Suprapubic skin (tissue), 4 donors: ENCODE measurements around the gene RFC4. TPM values are rescaled to one million over a fixed set of nuclear protein-coding genes. Genes with fewer than 3 reads are reported as not detected.
"Not testable (repeated sequence)": the region's sequence is repeated elsewhere in the genome, so short reads cannot be mapped to it uniquely, and the experiment has no call there.

ENCODE experiments used
- DNase-seq, 2 donors: peaks; one replicate each; pipeline ENCODE4 v3.0.0-alpha.2; 2019; ENCODE audit warnings: low spot score in 2 of 2
- H3K27ac ChIP-seq: fragments of 200-600 bp; sonication (generic); one replicate; pipeline ENCODE4 v1.5.1; 2019
- H3K27me3 ChIP-seq: fragments of 200-600 bp; sonication (generic); one replicate; pipeline ENCODE4 v1.5.1; 2019
- H3K36me3 ChIP-seq: fragments of 200-600 bp; sonication (generic); one replicate; pipeline ENCODE4 v1.5.1; 2019
- H3K4me1 ChIP-seq: fragments of 200-600 bp; sonication (generic); one replicate; pipeline ENCODE4 v1.5.1; 2019
- H3K4me3 ChIP-seq: fragments of 200-600 bp; sonication (generic); one replicate; pipeline ENCODE4 v1.5.1; 2019; ENCODE audit warnings: mild to moderate bottlenecking
- H3K9me3 ChIP-seq: fragments of 200-600 bp; sonication (generic); one replicate; pipeline ENCODE4 v1.5.1; 2019
- CTCF ChIP-seq, 2 donors: fragments of 200-600 bp in 1 of 2; fragments of 450-650 bp in 1 of 2; sonication (generic) in 1 of 2; IDR thresholded peaks; one replicate each; pipeline ENCODE4 v1.5.1; 2016 to 2019; ENCODE audit warnings: antibody characterized with exemption in 2 of 2, mild to moderate bottlenecking in 1 of 2, moderate library complexity in 1 of 2
- EP300 ChIP-seq: sonication (generic); formaldehyde crosslinking; IDR thresholded peaks from one replicate; pipeline ENCODE4 v1.6.1; 2017; ENCODE audit warnings: antibody characterized with exemption
- POLR2A ChIP-seq, 2 donors: fragments of 450-650 bp; IDR thresholded peaks; one replicate each; pipeline ENCODE4 v1.6.1; 2017; ENCODE audit warnings: antibody characterized with exemption in 2 of 2, mild to moderate bottlenecking in 2 of 2, moderate library complexity in 2 of 2
- POLR2AphosphoS5 ChIP-seq, 3 donors: sonication (generic); formaldehyde crosslinking; IDR thresholded peaks; one replicate each; pipeline ENCODE4 v1.6.1; 2017; ENCODE audit warnings: antibody characterized with exemption in 3 of 3
- WGBS: methylation state at CpG from one replicate; pipeline ENCODE4 v1.1.5; 2018; 5-methylcytosine and 5-hydroxymethylcytosine counted together
- total RNA-seq, 4 donors: library from RNA; depleted of rRNA; stranded (reverse); fragments of >200 nt; gene quantifications; one replicate each; pipeline ENCODE4 v1.1.0, GENCODE V29; 2016

RFC4 gene, protein sequence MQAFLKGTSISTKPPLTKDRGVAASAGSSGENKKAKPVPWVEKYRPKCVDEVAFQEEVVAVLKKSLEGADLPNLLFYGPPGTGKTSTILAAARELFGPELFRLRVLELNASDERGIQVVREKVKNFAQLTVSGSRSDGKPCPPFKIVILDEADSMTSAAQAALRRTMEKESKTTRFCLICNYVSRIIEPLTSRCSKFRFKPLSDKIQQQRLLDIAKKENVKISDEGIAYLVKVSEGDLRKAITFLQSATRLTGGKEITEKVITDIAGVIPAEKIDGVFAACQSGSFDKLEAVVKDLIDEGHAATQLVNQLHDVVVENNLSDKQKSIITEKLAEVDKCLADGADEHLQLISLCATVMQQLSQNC
- 10 to 100 TPM in 3 of 4 donors, 1 to 10 TPM in 1; 9.6 to 22.3 (median 15.8) TPM for total RNA-seq

DNA sequence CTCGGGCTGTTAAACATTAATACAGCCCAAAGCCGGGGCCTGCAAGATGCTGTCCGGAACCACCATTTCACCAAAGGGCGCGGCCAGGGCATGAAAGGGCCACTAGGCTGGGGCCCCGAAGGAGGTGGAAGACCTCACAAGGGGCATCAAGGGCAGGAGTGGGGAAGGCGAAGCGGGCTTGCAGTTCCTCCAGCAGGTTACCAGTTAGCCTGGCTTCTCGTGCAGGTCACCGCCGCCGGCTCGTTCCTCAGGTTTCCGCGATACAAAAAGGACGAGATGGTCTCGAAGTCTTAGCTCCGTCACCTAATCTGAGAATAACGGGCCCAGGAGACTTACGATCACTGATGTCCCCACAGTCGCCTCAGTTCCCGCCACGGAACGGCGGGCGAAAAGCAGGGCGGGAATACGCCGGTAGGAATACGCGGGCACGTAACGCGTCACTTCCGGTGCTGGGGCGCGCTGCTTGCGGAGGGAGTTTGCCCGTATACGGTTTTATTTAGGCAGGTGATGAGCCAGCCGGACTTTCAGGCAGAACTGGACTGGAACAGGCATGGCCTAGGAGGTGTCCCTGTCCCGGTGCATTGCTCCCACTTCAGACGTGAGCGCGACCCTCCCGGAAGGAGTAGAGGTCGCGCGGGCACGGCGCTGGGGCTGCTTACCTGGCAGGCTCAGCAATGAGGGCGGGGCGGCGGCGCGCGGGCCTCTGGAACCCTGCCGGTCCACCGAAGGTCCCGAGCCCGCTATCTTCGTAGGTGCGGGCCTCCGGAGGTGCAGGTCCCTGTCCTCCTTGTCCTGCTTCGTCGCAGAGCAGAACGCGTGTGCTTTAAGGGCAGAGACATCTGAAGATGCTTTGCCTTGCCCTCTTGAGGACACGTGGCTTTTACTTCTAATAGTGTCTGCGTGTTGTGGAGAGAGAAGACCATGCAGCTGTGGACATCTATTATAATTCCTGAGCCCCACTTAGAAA lies at the start of gene RFC4:
RFC4 (minus strand) TSS at position 394 of the 967 bp plus-strand sequence. CDS start 1,769 bp downstream, outside the sequence.
- TF ChIP-seq POLR2A (IDR thresholded peaks at IDR 0.05) (no peak), POLR2AphosphoS5 (IDR thresholded peaks at IDR 0.05) (peak in 1 of 3 donors; percentile 35)
- H3K9me3 ChIP-seq: no peaks in the 10 kb centered on the region
- H3K4me1 ChIP-seq: peaks cover 19% of the 10 kb centered on the region
- 2% methylated on average over 20 of the region's 70 CpGs for WGBS
- peak within 1 kb of the TSS; percentile 75 for H3K27ac ChIP-seq
- peaks cover 13% of the 10 kb centered on the region for H3K36me3 ChIP-seq
- DNase-seq: peak; percentile 92
- H3K27me3 ChIP-seq: no peaks in the 10 kb centered on the region
- peak within 1 kb of the TSS; percentile 71 for H3K4me3 ChIP-seq

- Histone ChIP-seq H3K4me3 (no peak overlapping the region), H3K27me3 (no peaks in the 10 kb centered on the region), H3K4me1 (no peaks in the 10 kb centered on the region), H3K27ac (no peak overlapping the region), H3K36me3 (no peaks in the 10 kb centered on the region), H3K9me3 (no peaks in the 10 kb centered on the region)
- 0% methylated on average over 1 of the region's 1 CpG for WGBS
- TF ChIP-seq POLR2A (IDR thresholded peaks at IDR 0.05): no peak
- TF ChIP-seq EP300: no peak
- no peak for TF ChIP-seq POLR2AphosphoS5 (IDR thresholded peaks at IDR 0.05)
- TF ChIP-seq CTCF (IDR thresholded peaks at IDR 0.05): no peak
- no peak for DNase-seq
Measured at GRCh38 chr3:186854954-186855353, 48.7 kb upstream of the RFC4 start.

- TF ChIP-seq POLR2AphosphoS5 (IDR thresholded peaks at IDR 0.05): no peak
- TF ChIP-seq POLR2A (IDR thresholded peaks at IDR 0.05): no peak
- TF ChIP-seq EP300: no peak
- TF ChIP-seq CTCF (IDR thresholded peaks at IDR 0.05): no peak
- no peak for DNase-seq
- Histone ChIP-seq H3K4me3 (no peak overlapping the region), H3K27me3 (no peaks in the 10 kb centered on the region), H3K27ac (no peak overlapping the region), H3K36me3 (no peaks in the 10 kb centered on the region), H3K9me3 (no peaks in the 10 kb centered on the region), H3K4me1 (no peaks in the 10 kb centered on the region)
- 94% methylated on average over 8 of the region's 8 CpGs for WGBS
Measured at GRCh38 chr3:186854146-186854545, 47.9 kb upstream of the RFC4 start.

DNA sequence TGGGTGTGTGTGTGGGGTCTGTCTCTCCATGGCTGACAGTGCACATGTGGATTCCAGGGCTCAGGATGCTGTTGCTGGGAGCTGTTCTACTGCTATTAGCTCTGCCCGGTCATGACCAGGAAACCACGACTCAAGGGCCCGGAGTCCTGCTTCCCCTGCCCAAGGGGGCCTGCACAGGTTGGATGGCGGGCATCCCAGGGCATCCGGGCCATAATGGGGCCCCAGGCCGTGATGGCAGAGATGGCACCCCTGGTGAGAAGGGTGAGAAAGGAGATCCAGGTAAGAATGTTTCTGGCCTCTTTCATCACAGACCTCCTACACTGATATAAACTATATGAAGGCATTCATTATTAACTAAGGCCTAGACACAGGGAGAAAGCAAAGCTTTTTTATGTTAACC lies 46.7 kb upstream of the RFC4 start:
- TF ChIP-seq EP300 (no peak), CTCF (IDR thresholded peaks at IDR 0.05) (no peak), POLR2AphosphoS5 (IDR thresholded peaks at IDR 0.05) (no peak), POLR2A (IDR thresholded peaks at IDR 0.05) (no peak)
- 94% methylated on average over 6 of the region's 6 CpGs for WGBS

GRCh38 chr3:186851835-186852234 lies 45.6 kb upstream of the RFC4 start:
- not testable (repeated sequence) for H3K27me3 ChIP-seq, H3K4me3 ChIP-seq, H3K27ac ChIP-seq, H3K4me1 ChIP-seq, H3K36me3 ChIP-seq, H3K9me3 ChIP-seq, DNase-seq
- 92% methylated on average over 3 of the region's 3 CpGs for whole genome bisulfite sequencing

More for the DNA sequence above, 46.7 kb upstream of the RFC4 start:
- no peaks in the 10 kb centered on the region for H3K4me1 ChIP-seq
- H3K27ac ChIP-seq: no peak overlapping the region
- no peak overlapping the region for H3K4me3 ChIP-seq
- H3K27me3 ChIP-seq: no peaks in the 10 kb centered on the region
- DNase-seq: no peak
- no peaks in the 10 kb centered on the region for H3K36me3 ChIP-seq
- no peaks in the 10 kb centered on the region for H3K9me3 ChIP-seq
